K562 (cell line): ENCODE data around the gene WWC2. TPM values are rescaled to one million over a fixed set of nuclear protein-coding genes. Genes with fewer than 3 reads are reported as not detected.

Experiments
- ATAC-seq: fragments of 200-7000 bp; cut with Tn5 transposase; 3 replicates; pipeline ENCODE4 v1.9.1; 2020; ENCODE audit warnings: moderate library complexity
- BruUV-seq: library from RNA; stranded (reverse); fragments of 400-500 nt; replicated peaks from 2 replicates; lab custom pipeline; 2021; lab: Mats Ljungman, UMichigan
- CTCF ChIA-PET: fragments of 300-600 bp; formaldehyde crosslinking; extraction: SDS; loops from one replicate; lab custom pipeline; 2021; ENCODE audit warnings: low intra/inter-chr PET ratio; lab: Yijun Ruan, JAX
- POLR2A ChIA-PET: fragments of 300-600, 350-650 bp; sonication (Branson Sonifier 250); formaldehyde crosslinking; extraction: SDS; loops from one replicate; lab custom pipeline; 2021; ENCODE audit warnings: antibody characterized with exemption, inconsistent platforms; lab: Yijun Ruan, JAX
- DNase-seq, 4 experiments: peaks; one replicate each; pipeline versions ENCODE4 v3.0.0 to v3.0.0-alpha.2; 2011 to 2018; ENCODE audit warnings: low spot score in 3 of 4, mixed read lengths in 3 of 4; ENCODE audit errors: extremely low read depth in 1 of 4
- FAIRE-seq: peaks from 2 replicates; lab custom pipeline; 2011; peaks lifted over from hg19 to GRCh38; lab: Jason Lieb, UNC
- H2AFZ ChIP-seq: 2 replicates; pipeline ENCODE4 v1.6.0; 2011; ENCODE audit warnings: low read depth, low read length, control low read depth, inconsistent platforms
- H3K27ac ChIP-seq: fragments of 200-600 bp; 3 replicates; pipeline ENCODE4 v1.8.0; 2011; ENCODE audit warnings: low read depth, mild to moderate bottlenecking, control low read depth, inconsistent platforms, low read length, moderate library complexity, mixed read lengths; ENCODE audit errors: extremely low read depth
- H3K27me3 ChIP-seq, 2 experiments: fragments of 300-600 bp in 1 of 2; 2 replicates in 1 of 2; 3 replicates in 1 of 2; pipeline versions ENCODE4 v1.6.0 to v1.8.0; 2011; ENCODE audit warnings: inconsistent platforms in 2 of 2, low read length in 2 of 2, mild to moderate bottlenecking in 1 of 2, mixed read lengths in 1 of 2, moderate library complexity in 1 of 2; ENCODE audit not compliant: control insufficient read depth in 2 of 2, insufficient read depth in 2 of 2
- H3K36me3 ChIP-seq: fragments of 300-600 bp; 3 replicates; pipeline ENCODE4 v1.8.0; 2011; ENCODE audit warnings: mild to moderate bottlenecking, low read length, inconsistent platforms; ENCODE audit not compliant: control insufficient read depth, insufficient read depth
- H3K4me1 ChIP-seq, 2 experiments: fragments of 200-600 bp in 1 of 2; replicated peaks in 1 of 2; 2 replicates in 1 of 2; 3 replicates in 1 of 2; pipeline versions ENCODE4 v1.5.1 to v1.8.0; 2011; ENCODE audit warnings: inconsistent platforms in 2 of 2, low read length in 2 of 2, mild to moderate bottlenecking in 1 of 2, mixed read lengths in 1 of 2, moderate library complexity in 1 of 2; ENCODE audit not compliant: control insufficient read depth in 2 of 2, insufficient read depth in 2 of 2
- H3K4me2 ChIP-seq: 2 replicates; pipeline ENCODE4 v1.6.1; 2011; ENCODE audit warnings: low read length, control low read depth, inconsistent platforms, mixed read lengths; ENCODE audit not compliant: insufficient read depth
- H3K4me3 ChIP-seq: fragments of 200-600 bp; sonication (generic), shearing (Covaris generic); 2 replicates; pipeline ENCODE4 v1.5.1; 2016; ENCODE audit warnings: control low read depth, inconsistent platforms
- H3K79me2 ChIP-seq: fragments of 200-600 bp; 3 replicates; pipeline ENCODE4 v1.8.0; 2011; ENCODE audit warnings: low read length, inconsistent platforms; ENCODE audit not compliant: control insufficient read depth, insufficient read depth
- H3K9ac ChIP-seq, 2 experiments: 2 replicates each; pipeline versions ENCODE4 v1.6.0 to v1.6.1; 2011; ENCODE audit warnings: low read depth in 2 of 2, low read length in 2 of 2, control low read depth in 1 of 2, inconsistent platforms in 1 of 2, mild to moderate bottlenecking in 1 of 2, mixed read lengths in 1 of 2; ENCODE audit not compliant: insufficient read depth in 1 of 2
- H3K9me1 ChIP-seq: one replicate; pipeline ENCODE4 v1.6.0; 2011; ENCODE audit warnings: inconsistent platforms, mild to moderate bottlenecking, low read length, moderate library complexity; ENCODE audit not compliant: control insufficient read depth, insufficient read depth
- H3K9me3 ChIP-seq: replicated peaks from 2 replicates; pipeline ENCODE4 v1.5.1; 2011; ENCODE audit warnings: low read depth, low read length, inconsistent platforms; ENCODE audit not compliant: control insufficient read depth, insufficient read depth
- H4K20me1 ChIP-seq: replicated peaks from 2 replicates; pipeline ENCODE4 v1.6.1; 2011; ENCODE audit warnings: low read length, inconsistent platforms, mixed read lengths; ENCODE audit not compliant: control insufficient read depth, insufficient read depth
- FOSL1 ChIP-seq: fragments of 200-800 bp; sonication (Bioruptor generic); conservative IDR thresholded peaks from 2 replicates; pipeline ENCODE4 v1.6.1; 2016; ENCODE audit warnings: missing genetic modification characterization, missing compliant biosample characterization
- YY1 ChIP-seq, 3 experiments: IDR thresholded peaks; 2 replicates each; pipeline ENCODE4 v1.6.1; 2011; ENCODE audit warnings: low read length in 2 of 3, mild to moderate bottlenecking in 2 of 3, moderate library complexity in 2 of 3, borderline replicate concordance in 1 of 3, control low read depth in 1 of 3, low read depth in 1 of 3; ENCODE audit not compliant: insufficient read depth in 3 of 3, insufficient replicate concordance in 2 of 3, control insufficient read depth in 1 of 3, insufficient read length in 1 of 3; ENCODE audit errors: extremely low read depth in 1 of 3
- ZNF324 ChIP-seq: fragments of 250-450 bp; sonication (Bioruptor Pico); IDR thresholded peaks from 2 replicates; pipeline ENCODE4 v1.4.0; 2020; ENCODE audit warnings: mild to moderate bottlenecking
- WGBS: fragments of 100-300 bp; shearing (Covaris generic); methylation state at CpG from one replicate; pipeline ENCODE4 v1.1.6; 2016; ENCODE audit warnings: low coverage, mixed read lengths; ENCODE audit not compliant: insufficient coverage; ENCODE audit errors: missing lambda C conversion rate; 5-methylcytosine and 5-hydroxymethylcytosine counted together
- in situ Hi-C: fragments of 300-500 bp; cut with MboI; formaldehyde crosslinking; loops from 4 replicates; pipeline ENCODE4 v1.15.0; 2018; ENCODE audit warnings: inconsistent platforms, mixed read lengths
- intact Hi-C: fragments of 100-400 bp; cut with micrococcal nuclease; formaldehyde crosslinking; loops from 2 replicates; pipeline ENCODE4 v1.14.2; 2022
- polyA plus RNA-seq, 8 experiments: library from polyadenylated mRNA; depleted of rRNA in 4 of 8; stranded (reverse) in 5 of 8; unstranded in 3 of 8; fragments of >200 nt; fragmentation: Nextera tagmentation in 2 of 8; fragmentation: Illumina TruSeq in 1 of 8; extraction: Ambion mirVana in 2 of 8; extraction: Trizol in 1 of 8; gene quantifications; 2 replicates each; pipeline versions ENCODE4 v1.2.1 to v1.2.3, GENCODE V29; 2011 to 2014; ENCODE audit warnings: inconsistent platforms in 1 of 8, missing spikeins in 1 of 8
- total RNA-seq, 7 experiments: library from RNA; depleted of rRNA in 6 of 7; stranded (reverse); fragments of >200 nt in 6 of 7; fragmentation: Illumina TruSeq in 2 of 7; extraction: Trizol in 2 of 7; gene quantifications; 2 replicates each; pipeline versions ENCODE4 v1.2.1 to v1.2.3, GENCODE V29; 2011 to 2021; ENCODE audit warnings: low replicate concordance in 1 of 7
- TF ChIP-seq, protein P1 (sequence below): sonication (generic); formaldehyde crosslinking; IDR thresholded peaks from 2 replicates; pipeline ENCODE4 v1.8.1; 2022; ENCODE audit warnings: missing genetic modification reagents
- TF ChIP-seq, protein P2 (sequence below): fragments of 450-650 bp; IDR thresholded peaks from 2 replicates; pipeline ENCODE4 v1.6.1; 2017; ENCODE audit warnings: antibody characterized with exemption

WWC2 gene
- total and polyA plus RNA-seq, 9 of the 15 experiments (the other 6 are each of a cell fraction or from before 2014, with no cell fraction given): 3.7 to 39.4 (median 19.6) TPM

DNA sequence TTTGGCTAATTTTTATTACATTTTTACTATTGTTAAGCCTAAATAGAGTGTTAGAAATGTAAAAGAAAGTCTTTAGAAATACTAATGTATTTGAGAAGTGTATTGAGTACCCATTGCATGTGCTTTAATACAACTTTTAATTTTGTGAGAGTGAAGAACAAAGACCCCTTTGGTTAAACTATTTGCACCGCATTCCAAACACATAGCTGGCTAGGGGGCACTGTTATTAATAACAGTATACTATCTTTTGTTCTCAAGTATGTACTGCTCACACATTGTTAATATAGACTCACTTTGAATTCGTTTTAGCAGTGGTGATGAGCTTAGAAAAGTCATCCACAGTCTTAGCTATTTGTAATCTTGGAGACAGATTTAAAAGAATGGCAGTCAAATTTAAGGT, 114.9 kb downstream of the WWC2 start:
- POLR2A ChIA-PET: no interaction called here
- no peaks in the 10 kb centered on the region for H3K27me3 ChIP-seq
- BruUV-seq: no TSS peak
- H3K4me3 ChIP-seq: no peak overlapping the region
- H3K4me2 ChIP-seq: no peak overlapping the region
- intact Hi-C loops: no loop called here
- no peaks in the 10 kb centered on the region for H3K79me2 ChIP-seq
- no peak for FAIRE-seq
- no peak overlapping the region for H3K9ac ChIP-seq
- no peak for DNase-seq
- no peak for ATAC-seq
- H2AFZ ChIP-seq: no peak overlapping the region
- TF ChIP-seq ZNF324 (no peak), FOSL1 (no peak), YY1 (IDR thresholded peaks at IDR 0.05; ENCODE audit: borderline replicate concordance in 1 of 3, control insufficient read depth in 1 of 3, extremely low read depth in 1 of 3, insufficient read depth in 3 of 3, insufficient read length in 1 of 3, insufficient replicate concordance in 2 of 3, low read depth in 1 of 3, low read length in 2 of 3) (no peak)
- TF ChIP-seq, protein P1, sequence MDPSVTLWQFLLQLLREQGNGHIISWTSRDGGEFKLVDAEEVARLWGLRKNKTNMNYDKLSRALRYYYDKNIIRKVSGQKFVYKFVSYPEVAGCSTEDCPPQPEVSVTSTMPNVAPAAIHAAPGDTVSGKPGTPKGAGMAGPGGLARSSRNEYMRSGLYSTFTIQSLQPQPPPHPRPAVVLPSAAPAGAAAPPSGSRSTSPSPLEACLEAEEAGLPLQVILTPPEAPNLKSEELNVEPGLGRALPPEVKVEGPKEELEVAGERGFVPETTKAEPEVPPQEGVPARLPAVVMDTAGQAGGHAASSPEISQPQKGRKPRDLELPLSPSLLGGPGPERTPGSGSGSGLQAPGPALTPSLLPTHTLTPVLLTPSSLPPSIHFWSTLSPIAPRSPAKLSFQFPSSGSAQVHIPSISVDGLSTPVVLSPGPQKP (CRISPR knock-in tag): no peak
- TF ChIP-seq, protein P2, sequence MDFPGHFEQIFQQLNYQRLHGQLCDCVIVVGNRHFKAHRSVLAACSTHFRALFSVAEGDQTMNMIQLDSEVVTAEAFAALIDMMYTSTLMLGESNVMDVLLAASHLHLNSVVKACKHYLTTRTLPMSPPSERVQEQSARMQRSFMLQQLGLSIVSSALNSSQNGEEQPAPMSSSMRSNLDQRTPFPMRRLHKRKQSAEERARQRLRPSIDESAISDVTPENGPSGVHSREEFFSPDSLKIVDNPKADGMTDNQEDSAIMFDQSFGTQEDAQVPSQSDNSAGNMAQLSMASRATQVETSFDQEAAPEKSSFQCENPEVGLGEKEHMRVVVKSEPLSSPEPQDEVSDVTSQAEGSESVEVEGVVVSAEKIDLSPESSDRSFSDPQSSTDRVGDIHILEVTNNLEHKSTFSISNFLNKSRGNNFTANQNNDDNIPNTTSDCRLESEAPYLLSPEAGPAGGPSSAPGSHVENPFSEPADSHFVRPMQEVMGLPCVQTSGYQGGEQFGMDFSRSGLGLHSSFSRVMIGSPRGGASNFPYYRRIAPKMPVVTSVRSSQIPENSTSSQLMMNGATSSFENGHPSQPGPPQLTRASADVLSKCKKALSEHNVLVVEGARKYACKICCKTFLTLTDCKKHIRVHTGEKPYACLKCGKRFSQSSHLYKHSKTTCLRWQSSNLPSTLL: no peak
- no peaks in the 10 kb centered on the region for H3K4me1 ChIP-seq
- no peaks in the 10 kb centered on the region; the same call in 2 of the 3 replicates for H3K36me3 ChIP-seq
- in situ Hi-C loops: no loop called here
- H3K9me1 ChIP-seq: no peaks in the 10 kb centered on the region
- CTCF ChIA-PET: no interaction called here
- H3K9me3 ChIP-seq: no peaks in the 10 kb centered on the region
- no peak overlapping the region for H3K27ac ChIP-seq
- 47% methylated on average over 2 of the region's 2 CpGs for WGBS
- H4K20me1 ChIP-seq: no peaks in the 10 kb centered on the region
